Lung (tissue), 12 donors: ENCODE measurements around the gene UQCC5. TPM values are rescaled to one million over a fixed set of nuclear protein-coding genes. Genes with fewer than 3 reads are reported as not detected.

Experiments used
- ATAC-seq: fragments of 200-7000 bp; cut with Tn5 transposase; one replicate; pipeline ENCODE4 v1.9.1; 2020; ENCODE audit warnings: moderate number of reproducible peaks; ENCODE audit not compliant: insufficient read depth, low FRiP score
- DNase-seq, 3 donors: peaks; one replicate each; pipeline ENCODE4 v3.0.0-alpha.2; 2013 to 2017
- H3K27ac ChIP-seq, 2 donors: one replicate each; pipeline ENCODE4 v1.5.1; 2013; ENCODE audit warnings: mild to moderate bottlenecking in 2 of 2, moderate library complexity in 2 of 2, control low read depth in 1 of 2, inconsistent platforms in 1 of 2, low read depth in 1 of 2, low read length in 1 of 2
- H3K27me3 ChIP-seq, 3 donors: one replicate each; pipeline ENCODE4 v1.5.1; 2013; ENCODE audit warnings: low read length in 2 of 3; ENCODE audit not compliant: control insufficient read depth in 3 of 3, insufficient read depth in 3 of 3
- H3K36me3 ChIP-seq, 4 donors: one replicate each; pipeline ENCODE4 v1.5.1; 2013; ENCODE audit warnings: low read length in 4 of 4, mild to moderate bottlenecking in 1 of 4, moderate library complexity in 1 of 4; ENCODE audit not compliant: control insufficient read depth in 4 of 4, insufficient read depth in 4 of 4
- H3K4me1 ChIP-seq, 5 donors: one replicate each; pipeline ENCODE4 v1.5.1; 2013; ENCODE audit warnings: low read length in 5 of 5, mild to moderate bottlenecking in 2 of 5, moderate library complexity in 1 of 5; ENCODE audit not compliant: control insufficient read depth in 5 of 5, insufficient read depth in 5 of 5
- H3K4me3 ChIP-seq: one replicate; pipeline ENCODE4 v1.5.1; 2013; ENCODE audit warnings: mild to moderate bottlenecking, control low read depth, moderate library complexity
- H3K9ac ChIP-seq, 2 donors: one replicate each; pipeline ENCODE4 v1.5.1; 2013; ENCODE audit warnings: low read length in 2 of 2, control low read depth in 1 of 2; ENCODE audit not compliant: insufficient read depth in 1 of 2
- H3K9me3 ChIP-seq, 4 donors: one replicate each; pipeline ENCODE4 v1.5.1; 2013; ENCODE audit warnings: low read length in 3 of 4, mild to moderate bottlenecking in 1 of 4, moderate library complexity in 1 of 4; ENCODE audit not compliant: control insufficient read depth in 4 of 4, insufficient read depth in 3 of 4
- CTCF ChIP-seq: IDR thresholded peaks from 2 replicates; pipeline ENCODE4 v1.5.1; 2012; ENCODE audit warnings: mild to moderate bottlenecking; ENCODE audit errors: control extremely low read depth, extremely low read depth
- WGBS, 2 donors: extraction: QIAGEN DNeasy Blood & Tissue Kit; methylation state at CpG; one replicate each; pipeline ENCODE4 v1.1.7; 2013; 5-methylcytosine and 5-hydroxymethylcytosine counted together
- polyA plus RNA-seq, 2 donors: library from polyadenylated mRNA; stranded (reverse); fragments of 200-250 nt; gene quantifications; one replicate each; pipeline ENCODE4 v1.2.1, GENCODE V29; 2013
- total RNA-seq, 2 donors: library from RNA; depleted of rRNA in 1 of 2; stranded (reverse); fragments of >200 nt in 1 of 2; gene quantifications; one replicate each; pipeline ENCODE4 v1.2.1, GENCODE V29; 2014 to 2021
- donor health status: control.
- donor health status: control.
- donor health status: Bipolar disorder and iron deficiency.
- donor health status: healthy.
- donor health status: DM: yes; HTN: yes; CAD: no.

Gene UQCC5
- total and polyA plus RNA-seq, 4 donors: 3.1 to 104 (median 25.9) TPM

DNA sequence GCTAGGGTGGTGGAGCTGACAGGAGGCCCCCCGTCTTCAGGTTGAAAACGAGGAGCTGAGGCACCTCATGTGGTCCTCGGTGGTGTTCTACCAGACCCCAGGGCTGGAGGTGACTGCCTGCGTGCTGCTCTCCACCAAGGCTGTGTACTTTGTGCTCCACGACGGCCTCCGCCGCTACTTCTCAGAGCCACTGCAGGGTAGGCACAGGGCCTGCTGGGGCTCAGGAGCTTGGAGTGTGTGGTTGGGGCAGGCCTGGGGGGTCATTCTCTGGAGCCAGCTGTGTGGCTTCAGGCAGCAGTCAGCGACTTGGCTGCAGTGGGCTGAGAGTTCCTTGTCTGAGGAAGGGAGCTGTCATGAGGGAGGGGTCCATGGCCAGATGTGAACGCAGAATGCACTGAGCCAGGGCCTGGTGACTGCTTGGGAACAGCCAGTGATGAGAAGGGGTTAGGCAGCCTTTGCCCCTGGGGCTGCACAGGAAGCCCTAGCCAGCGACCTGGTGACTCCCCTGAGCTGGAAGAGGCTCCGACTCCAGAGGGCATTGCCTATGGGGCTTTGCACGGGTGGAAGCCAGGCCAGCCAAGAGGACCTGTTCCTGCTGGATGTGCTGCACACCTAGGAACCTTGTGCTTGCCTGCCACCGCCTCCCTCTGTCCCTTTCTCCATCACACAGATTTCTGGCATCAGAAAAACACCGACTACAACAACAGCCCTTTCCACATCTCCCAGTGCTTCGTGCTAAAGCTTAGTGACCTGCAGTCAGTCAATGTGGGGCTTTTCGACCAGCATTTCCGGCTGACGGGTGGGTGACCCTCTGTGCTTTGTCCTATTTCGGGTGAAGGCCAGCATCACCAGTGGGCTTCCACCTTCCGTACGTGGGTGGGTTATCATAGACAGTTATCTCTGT is 46.1 kb upstream of the UQCC5 start:
- Histone ChIP-seq H3K27ac (peak overlapping the region in 1 of 2 donors; percentile 84), H3K27me3 (no peaks in the 10 kb centered on the region), H3K9ac (no peak overlapping the region), H3K4me1 (peaks cover 0 to 46% (median 0%) of the 10 kb centered on the region in 5 donors), H3K9me3 (peaks cover 0 to 2% (median 0%) of the 10 kb centered on the region in 4 donors), H3K4me3 (no peak overlapping the region), H3K36me3 (peaks cover 2 to 83% (median 43%) of the 10 kb centered on the region in 4 donors)
- no peak for TF ChIP-seq CTCF
- WGBS, 2 donors: 67 to 71% methylated on average over 21 to 22 of the region's 22 CpGs
- peak in 1 of 3 donors; percentile 25 for DNase-seq
- ATAC-seq: no peak

DNA sequence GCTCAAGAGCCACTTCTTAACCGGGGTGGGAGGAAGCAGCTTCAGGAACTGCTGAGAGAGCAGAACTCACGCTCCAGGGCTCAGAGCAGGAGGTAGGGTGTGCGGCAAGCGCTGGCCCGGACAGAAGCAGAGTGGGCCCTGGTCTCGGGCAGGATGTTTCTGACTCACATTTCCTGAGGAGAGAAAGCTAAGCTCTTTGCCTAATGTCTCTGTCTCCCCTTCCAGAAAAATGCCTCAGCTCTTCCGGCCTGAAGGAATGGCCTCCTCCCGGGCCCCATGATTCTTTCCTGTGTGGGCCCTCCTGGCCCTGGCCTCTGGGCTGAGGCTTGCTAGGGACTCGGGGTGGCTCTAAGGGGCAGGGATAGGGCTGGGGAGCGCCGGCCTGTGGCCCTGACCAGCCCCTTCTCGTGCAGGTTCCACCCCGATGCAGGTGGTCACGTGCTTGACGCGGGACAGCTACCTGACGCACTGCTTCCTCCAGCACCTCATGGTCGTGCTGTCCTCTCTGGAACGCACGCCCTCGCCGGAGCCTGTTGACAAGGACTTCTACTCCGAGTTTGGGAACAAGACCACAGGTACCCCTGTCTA is 45.4 kb upstream of the UQCC5 start:
- DNase-seq (peak in 1 of 3 donors; percentile 36), ATAC-seq (peak; percentile 7)
- TF ChIP-seq CTCF: no peak
- Histone ChIP-seq H3K9me3 (peaks cover 0 to 2% (median 0%) of the 10 kb centered on the region in 4 donors), H3K27me3 (no peaks in the 10 kb centered on the region), H3K4me1 (peaks cover 0 to 49% (median 0%) of the 10 kb centered on the region in 5 donors), H3K27ac (peak overlapping the region; percentile 55 to 84), H3K4me3 (no peak overlapping the region), H3K9ac (no peak overlapping the region), H3K36me3 (peaks cover 2 to 76% (median 40%) of the 10 kb centered on the region in 4 donors)
- WGBS, 2 donors: 56 to 58% methylated on average over 23 of the region's 23 CpGs

DNA sequence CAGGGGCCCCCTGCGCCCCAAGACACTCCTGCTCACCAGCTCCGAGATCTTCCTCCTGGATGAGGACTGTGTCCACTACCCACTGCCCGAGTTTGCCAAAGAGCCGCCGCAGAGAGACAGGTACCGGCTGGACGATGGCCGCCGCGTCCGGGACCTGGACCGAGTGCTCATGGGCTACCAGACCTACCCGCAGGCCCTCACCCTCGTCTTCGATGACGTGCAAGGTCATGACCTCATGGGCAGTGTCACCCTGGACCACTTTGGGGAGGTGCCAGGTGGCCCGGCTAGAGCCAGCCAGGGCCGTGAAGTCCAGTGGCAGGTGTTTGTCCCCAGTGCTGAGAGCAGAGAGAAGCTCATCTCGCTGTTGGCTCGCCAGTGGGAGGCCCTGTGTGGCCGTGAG is 44.3 kb upstream of the UQCC5 start:
- H3K4me1 ChIP-seq: peaks cover 0 to 54% (median 0%) of the 10 kb centered on the region in 5 donors
- H3K36me3 ChIP-seq: peaks cover 2 to 69% (median 36%) of the 10 kb centered on the region in 4 donors
- H3K9me3 ChIP-seq: peaks cover 0 to 2% (median 0%) of the 10 kb centered on the region in 4 donors
- DNase-seq: no peak
- no peak overlapping the region for H3K9ac ChIP-seq
- H3K27me3 ChIP-seq: no peaks in the 10 kb centered on the region
- no peak for ATAC-seq
- 96 to 97% methylated on average over 21 of the region's 21 CpGs for WGBS, 2 donors
- no peak for TF ChIP-seq CTCF
- peak overlapping the region in 1 of 2 donors; percentile 82 for H3K27ac ChIP-seq
- no peak overlapping the region for H3K4me3 ChIP-seq
